GM23248 (cell line): ENCODE data around the gene ATP2B1. TPM values are rescaled to one million over a fixed set of nuclear protein-coding genes. Genes with fewer than 3 reads are reported as not detected.

Experiments used
- DNase-seq: peaks from one replicate; pipeline ENCODE4 v3.0.0-alpha.2; 2015
- H2AFZ ChIP-seq: fragments of 200-600 bp; sonication (generic); 2 replicates; pipeline ENCODE4 v1.6.1; 2016; ENCODE audit warnings: antibody characterized with exemption
- H3F3A ChIP-seq: fragments of 200-600 bp; sonication (generic); 2 replicates; pipeline ENCODE4 v1.6.1; 2016; ENCODE audit warnings: mild to moderate bottlenecking, antibody characterized with exemption, mixed run types; ENCODE audit not compliant: insufficient read depth
- H3K27ac ChIP-seq: fragments of 200-600 bp; sonication (generic); 2 replicates; pipeline ENCODE4 v1.5.1; 2016; ENCODE audit warnings: mild to moderate bottlenecking
- H3K27me3 ChIP-seq: fragments of 200-600 bp; sonication (generic); replicated peaks from 2 replicates; pipeline ENCODE4 v1.6.1; 2016; ENCODE audit warnings: mild to moderate bottlenecking; ENCODE audit not compliant: insufficient read depth
- H3K36me3 ChIP-seq: fragments of 200-600 bp; sonication (generic); 2 replicates; pipeline ENCODE4 v1.6.1; 2016; ENCODE audit warnings: low read depth, mild to moderate bottlenecking
- H3K4me1 ChIP-seq: fragments of 200-600 bp; sonication (generic); 2 replicates; pipeline ENCODE4 v1.6.1; 2016; ENCODE audit warnings: mild to moderate bottlenecking; ENCODE audit not compliant: insufficient read depth
- H3K4me2 ChIP-seq: fragments of 200-600 bp; sonication (generic); one replicate; pipeline ENCODE4 v1.6.1; 2016; ENCODE audit warnings: mild to moderate bottlenecking; ENCODE audit not compliant: unreplicated experiment
- H3K4me3 ChIP-seq: fragments of 200-600 bp; sonication (generic); 2 replicates; pipeline ENCODE4 v1.5.1; 2016; ENCODE audit warnings: mild to moderate bottlenecking
- H3K79me2 ChIP-seq: fragments of 200-600 bp; sonication (generic); 2 replicates; pipeline ENCODE4 v1.6.1; 2016; ENCODE audit warnings: mild to moderate bottlenecking; ENCODE audit not compliant: insufficient read depth
- H3K9ac ChIP-seq: fragments of 200-600 bp; sonication (generic); 2 replicates; pipeline ENCODE4 v1.6.1; 2016; ENCODE audit warnings: mild to moderate bottlenecking
- H3K9me2 ChIP-seq: fragments of 200-600 bp; sonication (generic); 2 replicates; pipeline ENCODE4 v1.6.1; 2016; ENCODE audit warnings: mixed run types, mild to moderate bottlenecking, moderate library complexity; ENCODE audit not compliant: insufficient read depth
- H3K9me3 ChIP-seq: fragments of 200-600 bp; sonication (generic); one replicate; pipeline ENCODE4 v1.6.1; 2017; ENCODE audit warnings: low read depth
- H4K20me1 ChIP-seq: fragments of 200-600 bp; sonication (generic); 2 replicates; pipeline ENCODE4 v1.6.0; 2016; ENCODE audit not compliant: insufficient read depth
- EZH2 ChIP-seq: fragments of 200-600 bp; sonication (generic); IDR thresholded peaks from 2 replicates; pipeline ENCODE4 v1.6.1; 2018; ENCODE audit warnings: antibody characterized with exemption, mild to moderate bottlenecking; ENCODE audit not compliant: insufficient read depth, poor library complexity, severe bottlenecking
- EZH2phosphoT487 ChIP-seq: fragments of 200-600 bp; sonication (generic); IDR thresholded peaks from 2 replicates; pipeline ENCODE4 v1.6.1; 2018; ENCODE audit warnings: antibody characterized with exemption, moderate library complexity, mild to moderate bottlenecking, low read depth; ENCODE audit not compliant: insufficient read depth
- WGBS, 2 experiments: methylation state at CpG; one replicate each; pipeline ENCODE4 v1.1.6; 2015 to 2017; ENCODE audit warnings: low lambda C conversion rate in 2 of 2, low coverage in 1 of 2; ENCODE audit errors: missing lambda C conversion rate in 2 of 2; 5-methylcytosine and 5-hydroxymethylcytosine counted together
- in situ Hi-C: fragments of 300-500 bp; cut with MboI; formaldehyde crosslinking; loops from 2 replicates; pipeline ENCODE4 v1.15.0; 2020
- polyA plus RNA-seq: library from polyadenylated mRNA; unstranded; fragments of >200 nt; fragmentation: Nextera tagmentation; extraction: Ambion mirVana; gene quantifications from 2 replicates; pipeline ENCODE4 v1.2.1, GENCODE V29; 2016
- total RNA-seq: library from RNA; depleted of rRNA; stranded (reverse); fragments of >200 nt; shearing (Covaris generic); gene quantifications from 2 replicates; pipeline ENCODE4 v1.2.3, GENCODE V29; 2014

Gene ATP2B1
- total and polyA plus RNA-seq, 2 experiments from 2014 or later: 34.5 to 80.1 TPM

GRCh38 chr12:89753997-89754396 lies 45.4 kb upstream of the ATP2B1 start:
- DNase-seq: no peak
- Histone ChIP-seq H3K36me3 (no peaks in the 10 kb centered on the region), H3K4me1 (peaks cover 34% of the 10 kb centered on the region), H4K20me1 (no peaks in the 10 kb centered on the region), H3K4me2 (no peak overlapping the region), H3K27me3 (no peaks in the 10 kb centered on the region), H3K9me3 (no peaks in the 10 kb centered on the region), H3K79me2 (no peaks in the 10 kb centered on the region), H3K4me3 (no peak overlapping the region), H3K27ac (no peak overlapping the region), H3K9ac (no peak overlapping the region), H3F3A (peaks cover 33% of the 10 kb centered on the region), H3K9me2 (no peaks in the 10 kb centered on the region), H2AFZ (no peak overlapping the region)
- TF ChIP-seq EZH2phosphoT487: no peak
- TF ChIP-seq EZH2: no peak
- in situ Hi-C loops: no loop called here
- 75 to 81% methylated on average over 3 of the region's 3 CpGs for WGBS, 2 experiments

DNA sequence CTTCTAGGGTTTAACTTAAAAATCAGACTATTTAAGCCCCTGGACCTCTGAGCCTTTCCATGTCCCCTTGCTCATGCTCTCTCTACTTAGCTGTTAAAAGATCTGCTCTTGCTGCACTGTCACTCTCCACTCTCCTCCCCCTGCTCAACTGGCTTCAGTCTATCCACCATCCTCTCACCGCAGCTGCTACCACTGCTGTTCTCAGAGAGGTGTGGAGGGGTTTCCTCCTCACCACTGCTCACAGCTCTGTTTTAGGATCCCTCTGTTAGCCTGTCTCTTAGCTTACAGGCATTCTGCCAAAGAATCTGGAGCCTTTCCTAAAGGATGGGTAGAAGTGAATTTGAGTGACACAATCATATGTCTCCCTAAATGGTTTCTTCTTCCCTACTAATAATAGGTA lies 43.7 kb upstream of the ATP2B1 start:
- Histone ChIP-seq H3K27ac (no peak overlapping the region), H3K9ac (no peak overlapping the region), H3K9me2 (no peaks in the 10 kb centered on the region), H3K9me3 (no peaks in the 10 kb centered on the region), H3K79me2 (no peaks in the 10 kb centered on the region), H3K4me1 (peaks cover 29% of the 10 kb centered on the region), H2AFZ (no peak overlapping the region), H3K27me3 (no peaks in the 10 kb centered on the region), H3K4me3 (no peak overlapping the region), H4K20me1 (no peaks in the 10 kb centered on the region), H3K36me3 (no peaks in the 10 kb centered on the region), H3K4me2 (no peak overlapping the region), H3F3A (peaks cover 29% of the 10 kb centered on the region)
- 100% methylated on average over 1 of the region's 1 CpG for WGBS, 2 experiments
- DNase-seq: no peak
- in situ Hi-C loops: no loop called here
- TF ChIP-seq EZH2phosphoT487 (no peak), EZH2 (no peak)

DNA sequence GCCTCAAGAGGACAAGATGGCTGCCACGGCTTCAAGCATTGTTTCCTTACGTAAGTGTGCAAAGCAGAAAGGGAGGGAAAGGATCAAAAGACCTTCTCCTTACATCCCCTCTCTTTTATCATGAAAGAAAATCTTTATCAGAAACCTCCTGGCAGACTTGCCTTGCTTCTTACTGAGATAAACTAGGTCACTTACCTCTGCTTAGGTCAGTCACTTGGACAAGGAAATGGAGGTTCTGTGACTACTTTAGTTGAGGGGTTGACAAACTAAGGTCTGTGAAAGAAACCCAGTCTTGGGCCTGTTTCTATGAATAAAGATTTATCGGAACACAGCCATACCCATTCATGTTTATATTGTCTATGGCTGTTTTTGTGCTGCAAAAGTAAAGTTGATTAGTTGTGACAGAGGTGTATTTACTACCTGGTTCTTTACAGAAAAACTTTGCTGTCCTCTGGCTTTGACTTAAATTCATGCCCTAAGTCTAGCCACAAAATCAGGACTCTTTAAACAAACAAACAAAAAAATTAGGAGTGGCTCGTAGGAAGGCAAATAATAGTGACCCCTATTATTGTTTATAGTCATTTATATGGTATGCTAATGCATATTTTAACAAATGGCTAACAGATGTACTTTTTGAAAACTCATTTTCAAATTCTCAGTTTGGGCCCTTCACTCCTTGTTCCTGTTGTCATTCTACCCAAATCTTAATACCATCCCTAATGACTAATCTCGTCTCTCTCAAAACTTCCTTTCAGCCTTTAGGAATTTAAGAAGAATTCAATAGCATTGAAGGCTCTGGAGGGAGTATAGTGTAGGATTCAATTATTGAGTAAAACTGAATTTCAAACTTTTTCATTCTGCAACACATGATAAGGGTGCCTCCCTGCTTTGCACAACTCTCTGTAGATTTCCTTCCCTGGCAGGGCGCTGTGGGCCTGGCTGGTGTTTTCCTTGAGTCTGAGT lies 42.0 kb upstream of the ATP2B1 start:
- in situ Hi-C loops: no loop called here
- Histone ChIP-seq H3K36me3 (no peaks in the 10 kb centered on the region), H3K4me2 (peak overlapping the region; percentile 50), H2AFZ (no peak overlapping the region), H3K9me3 (no peaks in the 10 kb centered on the region), H4K20me1 (no peaks in the 10 kb centered on the region), H3F3A (peaks cover 18% of the 10 kb centered on the region), H3K9ac (no peak overlapping the region), H3K9me2 (no peaks in the 10 kb centered on the region), H3K4me1 (peaks cover 17% of the 10 kb centered on the region), H3K27ac (peak overlapping the region; percentile 56), H3K27me3 (no peaks in the 10 kb centered on the region), H3K79me2 (no peaks in the 10 kb centered on the region), H3K4me3 (no peak overlapping the region)
- 50% methylated on average over 6 of the region's 6 CpGs for WGBS, 2 experiments
- DNase-seq: peak; percentile 70
- TF ChIP-seq EZH2 (no peak), EZH2phosphoT487 (no peak)

GRCh38 chr12:89748791-89749190 lies 40.2 kb upstream of the ATP2B1 start:
- peaks cover 17% of the 10 kb centered on the region for H3K4me1 ChIP-seq
- H4K20me1 ChIP-seq: no peaks in the 10 kb centered on the region
- no peaks in the 10 kb centered on the region for H3K36me3 ChIP-seq
- no peaks in the 10 kb centered on the region for H3K27me3 ChIP-seq
- H3K9me2 ChIP-seq: no peaks in the 10 kb centered on the region
- H3K9ac ChIP-seq: no peak overlapping the region
- no peak overlapping the region for H3K4me2 ChIP-seq
- H3K79me2 ChIP-seq: no peaks in the 10 kb centered on the region
- no peaks in the 10 kb centered on the region for H3K9me3 ChIP-seq
- no peak overlapping the region for H3K4me3 ChIP-seq
- peaks cover 18% of the 10 kb centered on the region for H3F3A ChIP-seq
- 38 to 42% methylated on average over 1 of the region's 1 CpG for WGBS, 2 experiments
- DNase-seq: no peak
- no peak overlapping the region for H3K27ac ChIP-seq
- H2AFZ ChIP-seq: no peak overlapping the region
- TF ChIP-seq EZH2phosphoT487: no peak
- TF ChIP-seq EZH2: no peak
- in situ Hi-C loops: no loop called here
